PC-9 (cell line): ENCODE data around the gene KCNE4. TPM values are rescaled to one million over a fixed set of nuclear protein-coding genes. Genes with fewer than 3 reads are reported as not detected.
A peak's percentile ranks its signal among the peaks of the same experiment; 100 is the strongest.

Experiments
- BruUV-seq: library from RNA; stranded (reverse); fragments of 400-500 nt; replicated peaks from 2 replicates; lab custom pipeline; 2021; lab: Mats Ljungman, UMichigan
- CTCF ChIA-PET: fragments of 300-600 bp; sonication (Branson Sonifier 250); formaldehyde crosslinking; loops from one replicate; lab custom pipeline; 2022; ENCODE audit warnings: antibody characterized with exemption; lab: Charles Lee
- POLR2A ChIA-PET: fragments of 300-600 bp; sonication (Branson Sonifier 250); formaldehyde crosslinking; loops from one replicate; lab custom pipeline; 2022; ENCODE audit warnings: antibody characterized with exemption; ENCODE audit not compliant: unreplicated experiment; lab: Charles Lee
- DNase-seq, 2 experiments: peaks; one replicate each; pipeline versions ENCODE4 v3.0.0 to v3.0.0-alpha.2; 2015 to 2022; ENCODE audit warnings: mixed read lengths in 1 of 2
- H2AFZ ChIP-seq: fragments of 200-600 bp; sonication (generic); 2 replicates; pipeline ENCODE4 v1.8.1; 2017; ENCODE audit warnings: antibody characterized with exemption
- H3F3A ChIP-seq: fragments of 200-600 bp; sonication (generic); 2 replicates; pipeline ENCODE4 v1.8.1; 2017; ENCODE audit warnings: antibody characterized with exemption, mild to moderate bottlenecking, low read depth; ENCODE audit not compliant: insufficient read depth
- H3K27ac ChIP-seq: fragments of 200-600 bp; sonication (generic); 2 replicates; pipeline ENCODE4 v1.6.1; 2016; ENCODE audit warnings: mixed run types
- H3K27me3 ChIP-seq: fragments of 200-600 bp; sonication (generic); 2 replicates; pipeline ENCODE4 v1.6.1; 2016; ENCODE audit warnings: low read depth, mixed run types; ENCODE audit not compliant: insufficient read depth
- H3K36me3 ChIP-seq: fragments of 200-600 bp; sonication (generic); 2 replicates; pipeline ENCODE4 v1.6.1; 2016; ENCODE audit warnings: low read depth, mixed run types
- H3K4me1 ChIP-seq: fragments of 200-600 bp; sonication (generic); replicated peaks from 2 replicates; pipeline ENCODE4 v1.6.1; 2016; ENCODE audit warnings: mixed run types; ENCODE audit not compliant: insufficient read depth
- H3K4me2 ChIP-seq: fragments of 200-600 bp; sonication (generic); 2 replicates; pipeline ENCODE4 v1.6.1; 2017; ENCODE audit warnings: mixed run types
- H3K4me3 ChIP-seq: fragments of 200-600 bp; sonication (generic); 2 replicates; pipeline ENCODE4 v1.6.1; 2016; ENCODE audit warnings: mixed run types
- H3K79me2 ChIP-seq: fragments of 200-600 bp; sonication (generic); 2 replicates; pipeline ENCODE4 v1.6.1; 2017; ENCODE audit warnings: low read depth, mixed run types
- H3K9me2 ChIP-seq: fragments of 200-600 bp; sonication (generic); 2 replicates; pipeline ENCODE4 v1.8.1; 2017; ENCODE audit warnings: mild to moderate bottlenecking; ENCODE audit not compliant: insufficient read depth
- H3K9me3 ChIP-seq: fragments of 200-600 bp; sonication (generic); 2 replicates; pipeline ENCODE4 v1.8.1; 2016; ENCODE audit warnings: low read depth; ENCODE audit not compliant: insufficient read depth
- H4K20me1 ChIP-seq: fragments of 200-600 bp; sonication (generic); 2 replicates; pipeline ENCODE4 v1.8.1; 2017; ENCODE audit not compliant: insufficient read depth
- EZH2 ChIP-seq: fragments of 200-600 bp; sonication (generic); IDR thresholded peaks from 2 replicates; pipeline ENCODE4 v1.8.0; 2017; ENCODE audit warnings: antibody characterized with exemption, low read depth
- intact Hi-C: fragments of 100-400 bp; cut with micrococcal nuclease; formaldehyde crosslinking; loops from one replicate; pipeline ENCODE4 v1.10.0; 2022; ENCODE audit not compliant: unreplicated experiment
- total RNA-seq: library from RNA; stranded (reverse); gene quantifications from 2 replicates; pipeline ENCODE4 v1.2.3, GENCODE V29; 2021
- TF ChIP-seq, protein P1 (sequence below): fragments of 200-600 bp; sonication (generic); conservative IDR thresholded peaks from 2 replicates; pipeline ENCODE4 v1.6.1; 2017; ENCODE audit warnings: mixed run types, antibody characterized with exemption, mild to moderate bottlenecking, moderate library complexity

The KCNE4 gene
- total RNA-seq, 1 experiment from 2014 or later, result 0.11 TPM

DNA sequence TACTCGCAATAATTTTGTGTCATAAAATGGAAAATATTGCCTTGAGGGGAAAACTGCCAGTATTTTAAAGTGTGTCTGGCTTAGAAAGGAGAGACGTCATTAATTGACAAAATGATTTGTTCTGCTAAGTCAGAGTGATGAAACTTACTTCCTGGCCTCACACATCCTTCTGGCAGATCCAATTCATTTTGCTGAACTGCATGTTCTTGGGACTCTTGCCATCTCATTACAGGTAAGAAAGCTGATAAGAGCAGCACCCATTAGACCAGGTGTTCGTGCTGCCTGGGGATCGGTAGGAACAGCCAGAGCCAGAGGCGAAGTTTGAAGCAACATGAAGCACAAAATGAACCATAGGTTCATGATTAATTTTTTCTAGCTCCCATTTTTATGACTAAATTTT is 38.0 kb downstream of the KCNE4 start:
- no TSS peak for BruUV-seq
- Histone ChIP-seq H3K36me3 (no peaks in the 10 kb centered on the region), H3K9me3 (no peaks in the 10 kb centered on the region), H3K27me3 (no peaks in the 10 kb centered on the region), H3F3A (no peaks in the 10 kb centered on the region), H3K4me3 (no peak overlapping the region), H3K4me2 (no peak overlapping the region), H3K4me1 (no peaks in the 10 kb centered on the region), H3K79me2 (no peaks in the 10 kb centered on the region), H4K20me1 (no peaks in the 10 kb centered on the region), H3K9me2 (no peaks in the 10 kb centered on the region), H2AFZ (peak overlapping the region; percentile 2; the same call in 1 of the 2 replicates), H3K27ac (no peak overlapping the region)
- intact Hi-C loops, result no loop called here
- ChIA-PET CTCF (no interaction called here), POLR2A (no interaction called here)
- no peak for DNase-seq
- TF ChIP-seq, protein P1, sequence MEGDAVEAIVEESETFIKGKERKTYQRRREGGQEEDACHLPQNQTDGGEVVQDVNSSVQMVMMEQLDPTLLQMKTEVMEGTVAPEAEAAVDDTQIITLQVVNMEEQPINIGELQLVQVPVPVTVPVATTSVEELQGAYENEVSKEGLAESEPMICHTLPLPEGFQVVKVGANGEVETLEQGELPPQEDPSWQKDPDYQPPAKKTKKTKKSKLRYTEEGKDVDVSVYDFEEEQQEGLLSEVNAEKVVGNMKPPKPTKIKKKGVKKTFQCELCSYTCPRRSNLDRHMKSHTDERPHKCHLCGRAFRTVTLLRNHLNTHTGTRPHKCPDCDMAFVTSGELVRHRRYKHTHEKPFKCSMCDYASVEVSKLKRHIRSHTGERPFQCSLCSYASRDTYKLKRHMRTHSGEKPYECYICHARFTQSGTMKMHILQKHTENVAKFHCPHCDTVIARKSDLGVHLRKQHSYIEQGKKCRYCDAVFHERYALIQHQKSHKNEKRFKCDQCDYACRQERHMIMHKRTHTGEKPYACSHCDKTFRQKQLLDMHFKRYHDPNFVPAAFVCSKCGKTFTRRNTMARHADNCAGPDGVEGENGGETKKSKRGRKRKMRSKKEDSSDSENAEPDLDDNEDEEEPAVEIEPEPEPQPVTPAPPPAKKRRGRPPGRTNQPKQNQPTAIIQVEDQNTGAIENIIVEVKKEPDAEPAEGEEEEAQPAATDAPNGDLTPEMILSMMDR, result no peak
- TF ChIP-seq EZH2, result no peak

DNA sequence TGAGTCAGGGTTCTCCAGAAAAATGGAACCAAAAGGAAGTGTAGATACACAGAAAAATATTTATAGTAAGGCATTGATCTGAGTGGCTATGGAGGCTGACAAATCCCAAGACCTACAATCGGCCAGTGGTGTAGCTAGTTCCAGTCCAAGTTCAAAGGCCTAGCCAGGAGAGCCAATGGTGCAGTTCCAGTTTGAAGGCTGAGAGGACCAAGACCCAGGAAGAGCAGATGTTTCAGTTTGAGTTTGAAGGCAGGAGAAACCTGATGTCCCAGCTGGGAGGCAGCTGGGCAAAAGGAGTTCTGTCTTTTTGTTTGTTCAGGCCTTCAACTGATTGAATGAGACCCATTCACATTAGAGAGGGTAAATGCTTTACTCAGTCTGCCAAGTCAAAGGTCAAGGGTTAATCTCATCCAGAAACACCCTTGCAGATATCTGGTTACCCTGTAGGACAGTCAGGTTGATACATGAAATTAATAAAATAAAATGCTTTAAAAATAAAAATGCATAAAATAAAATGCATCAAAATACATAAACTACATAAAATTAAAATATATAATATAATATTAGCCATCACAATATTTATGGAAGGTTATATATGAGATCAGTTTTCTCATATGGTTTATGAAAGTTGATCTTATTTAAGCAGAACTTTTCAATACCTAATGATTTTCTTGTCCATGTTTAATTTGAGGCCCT is 38.7 kb downstream of the KCNE4 start:
- no peaks in the 10 kb centered on the region for H3K79me2 ChIP-seq
- no peaks in the 10 kb centered on the region for H3F3A ChIP-seq
- no peak for DNase-seq
- no peaks in the 10 kb centered on the region for H3K27me3 ChIP-seq
- POLR2A ChIA-PET, result no interaction called here
- no peaks in the 10 kb centered on the region for H3K9me2 ChIP-seq
- no peaks in the 10 kb centered on the region for H3K36me3 ChIP-seq
- H3K27ac ChIP-seq, result no peak overlapping the region
- CTCF ChIA-PET, result no interaction called here
- no peaks in the 10 kb centered on the region for H3K9me3 ChIP-seq
- no peak overlapping the region for H2AFZ ChIP-seq
- BruUV-seq, result no TSS peak
- no peak for TF ChIP-seq EZH2
- TF ChIP-seq, protein P1, result no peak
- no peak overlapping the region for H3K4me2 ChIP-seq
- H3K4me1 ChIP-seq, result no peaks in the 10 kb centered on the region
- no peaks in the 10 kb centered on the region for H4K20me1 ChIP-seq
- intact Hi-C loops, result no loop called here
- H3K4me3 ChIP-seq, result no peak overlapping the region

DNA sequence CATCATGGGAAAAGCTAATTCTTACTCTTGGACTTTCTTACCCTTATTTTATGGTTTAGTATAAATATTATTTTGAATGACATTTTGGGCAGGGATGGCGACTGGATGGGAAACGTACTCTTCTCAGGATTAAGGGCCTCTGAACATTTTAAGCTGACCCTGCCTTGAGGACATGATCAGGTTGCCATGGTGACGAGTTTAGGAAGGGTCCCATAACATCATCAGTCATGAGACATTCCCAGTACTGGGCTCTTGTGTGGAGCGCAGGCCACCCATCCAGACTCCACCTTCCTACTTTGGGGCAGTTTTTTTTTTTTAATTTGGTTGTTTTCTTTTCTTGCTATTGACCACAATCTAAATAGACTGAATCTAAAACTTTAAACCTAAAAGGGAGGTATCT is 40.7 kb downstream of the KCNE4 start:
- POLR2A ChIA-PET, result no interaction called here
- Histone ChIP-seq H4K20me1 (no peaks in the 10 kb centered on the region), H3K79me2 (no peaks in the 10 kb centered on the region), H2AFZ (no peak overlapping the region; the same call in none of the 2 replicates), H3F3A (no peaks in the 10 kb centered on the region), H3K9me2 (no peaks in the 10 kb centered on the region), H3K4me3 (no peak overlapping the region), H3K4me1 (no peaks in the 10 kb centered on the region), H3K27ac (no peak overlapping the region), H3K4me2 (no peak overlapping the region), H3K9me3 (no peaks in the 10 kb centered on the region), H3K36me3 (no peaks in the 10 kb centered on the region), H3K27me3 (no peaks in the 10 kb centered on the region)
- no peak for DNase-seq
- CTCF ChIA-PET, result no interaction called here
- TF ChIP-seq, protein P1, result no peak
- no peak for TF ChIP-seq EZH2
- intact Hi-C loops, result no loop called here
- BruUV-seq, result no TSS peak
